ENCODE results near the gene LYPD6.

LYPD6 gene

GRCh38 chr2:149400997-149401396, 70.6 kb downstream of the LYPD6 start:
- Histone ChIP-seq H3K36me3 (no peaks in the 10 kb centered on the region), H3K4me1 (ENCODE audit: control insufficient read depth in 1 of 2, insufficient read depth in 1 of 2, low read depth in 1 of 2, low read length in 1 of 2) (no peaks in the 10 kb centered on the region), H3K27me3 (no peaks in the 10 kb centered on the region), H3K9me3 (no peaks in the 10 kb centered on the region), H3K4me3 (ENCODE audit: low read depth in 1 of 2, low read length in 1 of 2) (no peak overlapping the region), H3K27ac (no peak overlapping the region)
- TF ChIP-seq CTCF (IDR thresholded peaks at IDR 0.05) = no peak

DNA sequence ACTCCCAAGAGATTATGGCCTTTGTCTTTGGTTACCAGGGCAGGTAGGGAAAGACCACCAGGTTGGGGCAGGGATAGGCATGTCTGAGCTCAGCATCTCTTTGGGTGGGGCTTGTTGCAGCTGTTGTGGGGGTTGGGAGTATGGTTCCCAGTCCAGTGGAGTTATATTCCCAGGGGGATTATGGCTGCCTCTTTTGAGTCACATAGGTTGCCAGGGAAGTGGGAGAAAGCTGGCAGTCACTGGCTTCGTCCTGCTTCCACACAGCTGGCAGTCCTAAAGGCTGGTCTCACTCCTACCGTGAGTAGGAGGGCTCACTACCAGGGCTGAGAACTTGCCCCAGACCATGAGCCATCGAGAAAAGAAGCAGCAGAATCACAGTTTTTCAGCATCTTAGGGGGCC, 79.1 kb downstream of the LYPD6 start:
- H3K27me3 ChIP-seq = no peaks in the 10 kb centered on the region
- no peaks in the 10 kb centered on the region for H3K4me1 ChIP-seq (ENCODE audit: control insufficient read depth in 1 of 2, insufficient read depth in 1 of 2, low read depth in 1 of 2, low read length in 1 of 2)
- no peaks in the 10 kb centered on the region for H3K36me3 ChIP-seq
- H3K9me3 ChIP-seq = no peaks in the 10 kb centered on the region
- no peak overlapping the region for H3K4me3 ChIP-seq (ENCODE audit: low read depth in 1 of 2, low read length in 1 of 2)
- TF ChIP-seq CTCF (IDR thresholded peaks at IDR 0.05) = no peak
- no peak overlapping the region for H3K27ac ChIP-seq

DNA sequence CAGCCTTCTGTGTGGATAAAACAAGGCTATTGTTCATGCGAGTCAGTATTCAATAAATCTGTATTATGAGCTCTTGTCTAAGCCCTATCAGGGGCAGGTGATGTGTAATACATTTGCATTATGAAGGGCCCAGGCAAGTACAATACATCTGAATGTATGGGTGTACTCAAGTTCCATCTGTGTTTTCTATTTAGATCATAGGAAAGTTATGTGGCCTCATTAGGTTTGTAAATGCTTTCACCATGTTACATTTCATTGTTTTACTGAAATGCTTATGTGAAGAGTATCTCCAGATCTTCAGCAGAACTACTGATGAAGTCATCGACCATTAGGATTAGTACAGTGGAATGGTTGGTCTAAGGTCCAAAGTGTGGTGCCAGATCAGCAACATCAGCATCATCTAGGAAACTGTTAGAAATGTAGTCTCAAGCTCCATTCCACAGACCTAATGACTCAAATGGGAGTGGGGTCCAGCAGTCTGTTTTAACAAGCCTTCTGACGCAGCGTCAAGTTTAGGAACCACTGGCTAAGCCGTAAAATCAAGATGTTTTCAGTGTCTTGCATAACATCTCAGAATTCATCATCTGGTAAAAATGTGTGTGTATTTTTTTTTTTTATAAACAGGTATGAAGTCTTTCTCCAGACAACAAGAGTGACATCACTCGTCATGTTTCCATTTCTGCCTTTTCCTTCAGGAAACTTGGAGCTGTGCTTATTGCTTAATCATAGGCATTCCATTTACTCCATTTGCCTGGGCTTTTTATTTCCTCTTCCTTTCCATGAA, 80.5 kb downstream of the LYPD6 start:
- no peak for TF ChIP-seq CTCF (IDR thresholded peaks at IDR 0.05)
- Histone ChIP-seq H3K4me3 (ENCODE audit: low read depth in 1 of 2, low read length in 1 of 2) (no peak overlapping the region), H3K9me3 (no peaks in the 10 kb centered on the region), H3K4me1 (ENCODE audit: control insufficient read depth in 1 of 2, insufficient read depth in 1 of 2, low read depth in 1 of 2, low read length in 1 of 2) (no peaks in the 10 kb centered on the region), H3K27ac (no peak overlapping the region), H3K27me3 (no peaks in the 10 kb centered on the region), H3K36me3 (no peaks in the 10 kb centered on the region)

GRCh38 chr2:149413487-149413886, 83.1 kb downstream of the LYPD6 start:
- no peaks in the 10 kb centered on the region for H3K36me3 ChIP-seq
- no peak for TF ChIP-seq CTCF (IDR thresholded peaks at IDR 0.05)
- H3K4me1 ChIP-seq (ENCODE audit: control insufficient read depth in 1 of 2, insufficient read depth in 1 of 2, low read depth in 1 of 2, low read length in 1 of 2) = no peaks in the 10 kb centered on the region
- no peaks in the 10 kb centered on the region for H3K9me3 ChIP-seq
- H3K4me3 ChIP-seq (ENCODE audit: low read depth in 1 of 2, low read length in 1 of 2) = no peak overlapping the region
- no peak overlapping the region for H3K27ac ChIP-seq
- H3K27me3 ChIP-seq = no peaks in the 10 kb centered on the region

DNA sequence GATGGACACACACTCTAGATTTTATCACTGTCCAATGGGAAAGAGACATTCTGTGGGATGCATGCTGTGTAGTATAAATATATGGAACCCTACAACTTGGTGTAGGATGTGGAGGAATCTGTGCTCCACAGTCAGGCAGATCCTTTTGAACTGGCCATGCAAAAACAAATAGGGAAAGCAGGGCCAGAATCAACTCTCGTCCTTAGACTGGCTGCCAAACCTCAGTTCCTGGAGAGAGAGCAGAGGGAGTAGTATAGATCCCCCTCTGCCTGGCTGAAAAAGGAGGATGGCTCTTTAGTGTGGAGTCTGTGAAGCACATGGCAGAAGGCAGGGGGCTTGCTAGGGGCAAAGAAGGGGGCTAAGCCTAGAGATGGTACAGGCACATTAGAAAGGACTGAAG, 84.7 kb downstream of the LYPD6 start:
- H3K4me3 ChIP-seq (ENCODE audit: low read depth in 1 of 2, low read length in 1 of 2) = no peak overlapping the region
- H3K36me3 ChIP-seq = no peaks in the 10 kb centered on the region
- H3K4me1 ChIP-seq (ENCODE audit: control insufficient read depth in 1 of 2, insufficient read depth in 1 of 2, low read depth in 1 of 2, low read length in 1 of 2) = no peaks in the 10 kb centered on the region
- TF ChIP-seq CTCF (IDR thresholded peaks at IDR 0.05) = no peak
- no peaks in the 10 kb centered on the region for H3K27me3 ChIP-seq
- H3K9me3 ChIP-seq = no peaks in the 10 kb centered on the region
- H3K27ac ChIP-seq = no peak overlapping the region

All from neutrophil (primary cell).